ENCODE measurements around the gene CLIC4. TPM values are rescaled to one million over a fixed set of nuclear protein-coding genes. Genes with fewer than 3 reads are reported as not detected.
"Not testable (repeated sequence)": the region's sequence is repeated elsewhere in the genome, so short reads cannot be mapped to it uniquely, and the experiment has no call there.

CLIC4 gene
- total RNA-seq, 1 donor from 2014 or later, result 136 TPM

DNA sequence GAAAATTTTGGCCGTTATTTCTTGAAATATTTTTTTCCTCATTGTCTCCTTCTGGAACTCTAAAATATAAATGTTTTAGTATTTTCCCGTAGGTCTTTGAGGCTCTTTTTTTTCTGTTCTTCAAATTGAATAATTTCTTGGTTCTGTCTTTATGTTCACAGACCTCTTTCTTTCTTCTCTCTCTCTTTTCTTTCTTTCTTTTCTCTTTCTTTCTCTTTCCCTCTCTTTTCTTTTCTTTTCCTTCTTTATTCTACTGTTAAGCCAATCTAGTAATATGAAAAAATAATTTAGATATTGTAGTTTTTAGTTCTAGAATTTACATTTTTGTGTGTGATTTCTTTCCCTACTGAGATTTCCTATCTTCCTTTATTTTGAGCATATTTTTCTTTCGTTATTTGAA, 30.1 kb downstream of the CLIC4 start:
- no peaks in the 10 kb centered on the region for H3K9me3 Mint-ChIP-seq
- H3K4me1 Mint-ChIP-seq, result peaks cover 30% of the 10 kb centered on the region
- H3K27me3 Mint-ChIP-seq (ENCODE audit: low read depth), result no peaks in the 10 kb centered on the region
- TF ChIP-seq, protein P1, sequence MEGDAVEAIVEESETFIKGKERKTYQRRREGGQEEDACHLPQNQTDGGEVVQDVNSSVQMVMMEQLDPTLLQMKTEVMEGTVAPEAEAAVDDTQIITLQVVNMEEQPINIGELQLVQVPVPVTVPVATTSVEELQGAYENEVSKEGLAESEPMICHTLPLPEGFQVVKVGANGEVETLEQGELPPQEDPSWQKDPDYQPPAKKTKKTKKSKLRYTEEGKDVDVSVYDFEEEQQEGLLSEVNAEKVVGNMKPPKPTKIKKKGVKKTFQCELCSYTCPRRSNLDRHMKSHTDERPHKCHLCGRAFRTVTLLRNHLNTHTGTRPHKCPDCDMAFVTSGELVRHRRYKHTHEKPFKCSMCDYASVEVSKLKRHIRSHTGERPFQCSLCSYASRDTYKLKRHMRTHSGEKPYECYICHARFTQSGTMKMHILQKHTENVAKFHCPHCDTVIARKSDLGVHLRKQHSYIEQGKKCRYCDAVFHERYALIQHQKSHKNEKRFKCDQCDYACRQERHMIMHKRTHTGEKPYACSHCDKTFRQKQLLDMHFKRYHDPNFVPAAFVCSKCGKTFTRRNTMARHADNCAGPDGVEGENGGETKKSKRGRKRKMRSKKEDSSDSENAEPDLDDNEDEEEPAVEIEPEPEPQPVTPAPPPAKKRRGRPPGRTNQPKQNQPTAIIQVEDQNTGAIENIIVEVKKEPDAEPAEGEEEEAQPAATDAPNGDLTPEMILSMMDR (IDR thresholded peaks at IDR 0.05; ENCODE audit: unreplicated experiment), result no peak
- peak overlapping the region; percentile 47 for H3K27ac Mint-ChIP-seq
- no peak overlapping the region for H3K4me3 Mint-ChIP-seq
- no peak for DNase-seq (ENCODE audit: low spot score in 2 of 2, unreplicated experiment in 2 of 2)
- peaks cover 4% of the 10 kb centered on the region for H3K36me3 Mint-ChIP-seq

DNA sequence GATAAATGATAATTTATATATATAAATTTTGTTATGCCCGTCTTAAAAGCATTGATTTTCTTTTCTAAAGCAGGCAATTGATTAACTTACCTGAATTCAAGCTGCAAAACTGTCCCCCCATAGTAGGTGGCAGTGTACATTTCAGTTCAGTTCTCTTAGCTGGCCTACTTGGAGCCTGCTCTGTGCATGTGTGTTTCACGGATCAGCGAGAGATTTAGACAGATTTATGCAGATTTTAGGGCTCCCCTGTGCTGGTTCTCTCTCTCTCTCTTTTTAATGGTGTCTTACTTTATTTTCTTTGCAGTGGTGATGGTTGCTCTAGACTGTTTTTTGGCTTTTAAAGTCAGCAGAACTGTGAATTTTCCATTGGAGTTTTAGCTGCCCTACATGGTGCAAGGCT, 30.7 kb downstream of the CLIC4 start:
- no peak overlapping the region for H3K4me3 Mint-ChIP-seq
- TF ChIP-seq, protein P1 (IDR thresholded peaks at IDR 0.05; ENCODE audit: unreplicated experiment), result no peak
- no peaks in the 10 kb centered on the region for H3K27me3 Mint-ChIP-seq (ENCODE audit: low read depth)
- H3K36me3 Mint-ChIP-seq, result peaks cover 7% of the 10 kb centered on the region
- H3K9me3 Mint-ChIP-seq, result no peaks in the 10 kb centered on the region
- peaks cover 25% of the 10 kb centered on the region for H3K4me1 Mint-ChIP-seq
- no peak for DNase-seq (ENCODE audit: low spot score in 2 of 2, unreplicated experiment in 2 of 2)
- peak overlapping the region; percentile 62 for H3K27ac Mint-ChIP-seq

DNA sequence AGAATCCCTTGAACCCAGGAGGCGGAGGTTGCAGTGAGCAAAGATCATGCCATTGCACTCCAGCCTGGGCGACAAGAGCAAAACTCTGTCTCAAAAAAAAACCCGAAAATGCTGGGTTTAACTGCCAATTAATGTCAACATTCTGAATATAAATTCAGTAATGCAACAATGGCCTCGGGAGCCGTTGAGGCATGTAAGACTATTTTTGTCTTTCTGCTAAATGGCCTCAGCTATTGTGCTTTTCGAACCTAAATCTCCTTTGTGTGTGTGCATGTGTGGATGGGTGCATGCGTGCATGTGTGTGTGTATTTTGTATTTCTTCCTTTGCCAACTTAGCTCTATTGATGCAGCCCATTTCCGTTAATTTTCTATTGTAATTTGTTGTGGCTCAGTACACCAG, 31.6 kb downstream of the CLIC4 start:
- H3K36me3 Mint-ChIP-seq, result peaks cover 9% of the 10 kb centered on the region
- H3K27me3 Mint-ChIP-seq (ENCODE audit: low read depth), result no peaks in the 10 kb centered on the region
- H3K4me3 Mint-ChIP-seq, result no peak overlapping the region
- H3K9me3 Mint-ChIP-seq, result no peaks in the 10 kb centered on the region
- H3K4me1 Mint-ChIP-seq, result peaks cover 21% of the 10 kb centered on the region
- DNase-seq (ENCODE audit: low spot score in 2 of 2, unreplicated experiment in 2 of 2), result no peak
- TF ChIP-seq, protein P1 (IDR thresholded peaks at IDR 0.05; ENCODE audit: unreplicated experiment), result no peak
- H3K27ac Mint-ChIP-seq, result peak overlapping the region; percentile 23

DNA sequence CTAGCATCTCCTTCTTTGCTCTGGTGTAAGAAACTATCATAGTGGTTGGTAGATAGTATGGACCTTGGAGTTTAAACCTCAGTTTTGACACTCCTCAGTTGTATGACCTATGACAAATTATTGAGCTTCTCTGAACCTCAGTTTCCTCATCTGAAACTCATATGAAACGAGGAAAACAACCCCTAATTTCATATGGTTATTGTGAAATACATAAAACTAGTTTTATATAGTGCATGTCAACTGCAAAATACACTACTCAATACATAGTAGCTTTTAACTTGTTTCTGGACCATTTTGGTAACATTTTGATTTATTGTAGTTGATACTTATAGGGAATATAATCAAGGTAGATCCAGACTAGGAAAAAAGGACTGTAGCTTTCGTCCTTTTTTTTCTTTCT, 32.9 kb downstream of the CLIC4 start:
- H3K36me3 Mint-ChIP-seq, result peaks cover 11% of the 10 kb centered on the region
- TF ChIP-seq, protein P1 (IDR thresholded peaks at IDR 0.05; ENCODE audit: unreplicated experiment), result no peak
- peaks cover 17% of the 10 kb centered on the region for H3K4me1 Mint-ChIP-seq
- H3K4me3 Mint-ChIP-seq, result no peak overlapping the region
- no peaks in the 10 kb centered on the region for H3K27me3 Mint-ChIP-seq (ENCODE audit: low read depth)
- no peak for DNase-seq (ENCODE audit: low spot score in 2 of 2, unreplicated experiment in 2 of 2)
- H3K9me3 Mint-ChIP-seq, result no peaks in the 10 kb centered on the region
- H3K27ac Mint-ChIP-seq, result no peak overlapping the region

DNA sequence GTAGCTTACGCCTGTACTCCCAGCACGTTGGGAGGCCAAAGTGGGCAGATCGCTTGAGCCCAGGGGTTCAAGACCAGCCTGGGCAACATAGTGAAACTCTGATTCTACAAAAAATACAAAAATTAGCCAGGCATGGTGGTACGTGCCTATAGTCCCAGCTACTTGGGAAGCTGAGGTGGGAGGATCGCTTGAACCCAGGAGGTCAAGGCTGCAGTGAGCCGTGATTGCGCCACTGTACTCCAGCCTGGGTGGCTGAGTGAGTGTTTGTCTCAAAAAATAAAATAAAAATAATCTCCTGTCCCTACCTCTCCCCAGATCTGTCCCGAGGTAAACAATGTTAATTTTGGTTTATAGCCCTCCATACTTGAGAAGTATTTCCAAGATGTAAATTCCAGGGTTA, 34.0 kb downstream of the CLIC4 start:
- H3K4me1 Mint-ChIP-seq, result peaks cover 16% of the 10 kb centered on the region
- DNase-seq (ENCODE audit: low spot score in 2 of 2, unreplicated experiment in 2 of 2); H3K27ac Mint-ChIP-seq; H3K9me3 Mint-ChIP-seq; H3K4me3 Mint-ChIP-seq; H3K27me3 Mint-ChIP-seq (ENCODE audit: low read depth); H3K36me3 Mint-ChIP-seq: not testable (repeated sequence)

DNA sequence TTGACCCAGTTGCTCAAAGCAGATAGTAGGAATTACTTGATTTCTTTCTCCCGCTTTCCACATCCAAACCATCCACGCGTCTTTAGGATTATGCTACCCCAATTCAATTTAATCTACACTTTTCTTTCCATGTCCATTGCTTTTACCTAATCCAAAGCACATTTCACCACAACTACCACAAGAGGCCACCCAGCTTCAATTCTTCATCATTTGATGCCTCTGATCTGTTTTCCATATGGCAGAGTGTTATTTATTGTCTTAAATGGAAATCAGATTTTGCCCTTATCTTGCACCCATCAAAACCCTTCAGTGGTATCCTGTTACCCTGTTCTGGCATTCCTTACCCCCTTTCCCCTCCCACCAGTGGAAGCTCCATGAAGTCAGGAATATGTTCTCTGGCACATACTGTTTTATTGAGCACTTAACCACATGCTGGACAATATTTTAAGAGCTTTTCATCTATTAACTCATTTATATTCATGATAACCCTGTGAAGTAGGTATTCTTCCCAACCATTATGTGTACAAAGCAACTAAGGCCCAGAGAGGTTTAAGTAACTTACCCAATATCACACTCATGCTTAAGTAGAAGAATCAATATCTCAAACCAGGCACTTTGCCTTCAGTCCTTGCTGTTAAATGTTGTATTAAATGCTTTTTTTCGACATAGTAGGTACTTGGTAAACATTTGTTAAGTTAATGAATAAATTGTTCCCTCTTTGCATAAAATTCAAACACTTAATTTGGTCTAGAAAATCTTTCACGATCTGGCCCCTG, 34.6 kb downstream of the CLIC4 start:
- H3K27ac Mint-ChIP-seq, result no peak overlapping the region
- no peak overlapping the region for H3K4me3 Mint-ChIP-seq
- no peaks in the 10 kb centered on the region for H3K27me3 Mint-ChIP-seq (ENCODE audit: low read depth)
- no peak for DNase-seq (ENCODE audit: low spot score in 2 of 2, unreplicated experiment in 2 of 2)
- H3K4me1 Mint-ChIP-seq, result peaks cover 19% of the 10 kb centered on the region
- no peaks in the 10 kb centered on the region for H3K9me3 Mint-ChIP-seq
- TF ChIP-seq, protein P1 (IDR thresholded peaks at IDR 0.05; ENCODE audit: unreplicated experiment), result no peak
- peaks cover 9% of the 10 kb centered on the region for H3K36me3 Mint-ChIP-seq

DNA sequence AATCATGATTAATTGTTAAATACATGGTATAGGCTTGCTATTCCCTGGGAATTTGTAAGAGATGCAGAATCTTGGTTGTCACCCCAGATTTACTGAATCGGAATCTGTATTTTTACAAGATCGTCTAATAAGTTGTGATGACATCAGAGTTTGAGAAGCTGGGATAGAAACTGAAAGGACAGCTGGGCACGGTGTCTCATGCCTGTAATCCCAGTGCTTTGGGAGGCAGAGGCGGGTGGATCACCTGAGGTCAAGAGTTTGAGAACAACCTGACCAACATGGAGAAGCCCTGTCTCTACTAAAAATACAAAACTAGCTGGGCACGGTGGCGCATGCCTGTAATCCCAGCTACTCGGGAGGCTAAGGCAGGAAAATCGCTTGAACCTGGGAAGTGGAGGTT, 35.4 kb downstream of the CLIC4 start:
- not testable (repeated sequence) for H3K9me3 Mint-ChIP-seq; H3K36me3 Mint-ChIP-seq; H3K27ac Mint-ChIP-seq; H3K4me3 Mint-ChIP-seq; DNase-seq (ENCODE audit: low spot score in 2 of 2, unreplicated experiment in 2 of 2); H3K27me3 Mint-ChIP-seq (ENCODE audit: low read depth)
- peaks cover 24% of the 10 kb centered on the region for H3K4me1 Mint-ChIP-seq
